Activated B cell treated with CpG ODN at 0.5 μM for 24 hours (primary cell): Measurements from ENCODE around the gene TSHZ2. TPM values are rescaled to one million over a fixed set of nuclear protein-coding genes. Genes with fewer than 3 reads are reported as not detected.
"Not testable (repeated sequence)": the region's sequence is repeated elsewhere in the genome, so short reads cannot be mapped to it uniquely, and the experiment has no call there.

Source experiments
- ATAC-seq: fragments of 200-7000 bp; cut with Tn5 transposase; one replicate; pipeline ENCODE4 v1.10.0; 2021; ENCODE audit warnings: low read depth, mild to moderate bottlenecking, moderate library complexity
- CTCF ChIA-PET: fragments of 350-600 bp; sonication (Branson Sonifier 250); formaldehyde crosslinking; loops from one replicate; lab custom pipeline; 2021; ENCODE audit warnings: antibody characterized with exemption; lab: Charles Lee
- POLR2A ChIA-PET: fragments of 350-600 bp; sonication (Branson Sonifier 250); formaldehyde crosslinking; loops from one replicate; lab custom pipeline; 2021; ENCODE audit warnings: antibody characterized with exemption; lab: Charles Lee
- DNase-seq: peaks from one replicate; pipeline ENCODE4 v3.0.0; 2022
- H3K27ac Mint-ChIP-seq: one replicate; pipeline ENCODE4 v1.8.0; 2020; ENCODE audit warnings: mixed read lengths
- H3K27me3 Mint-ChIP-seq: one replicate; pipeline ENCODE4 v1.8.0; 2021; ENCODE audit warnings: mixed read lengths
- H3K36me3 Mint-ChIP-seq: one replicate; pipeline ENCODE4 v1.8.0; 2021; ENCODE audit warnings: low read depth, mixed read lengths
- H3K4me1 Mint-ChIP-seq: one replicate; pipeline ENCODE4 v1.8.0; 2021; ENCODE audit warnings: mixed read lengths
- H3K4me3 Mint-ChIP-seq: one replicate; pipeline ENCODE4 v1.8.0; 2020; ENCODE audit warnings: mild to moderate bottlenecking, mixed read lengths
- H3K9me3 Mint-ChIP-seq: one replicate; pipeline ENCODE4 v1.8.0; 2020; ENCODE audit warnings: mixed read lengths
- intact Hi-C: fragments of 100-400 bp; cut with micrococcal nuclease; formaldehyde crosslinking; loops from one replicate; pipeline ENCODE4 v1.15.1; 2024
- total RNA-seq: library from RNA; stranded (reverse); gene quantifications from 2 replicates; pipeline ENCODE4 v1.2.3, GENCODE V29; 2022
- TF ChIP-seq, protein P1 (sequence below): fragments of 200-600 bp; IDR thresholded peaks from one replicate; pipeline ENCODE4 v1.8.0; 2022; ENCODE audit warnings: antibody characterized with exemption, mild to moderate bottlenecking

The TSHZ2 gene
- total RNA-seq, 1 donor from 2014 or later, result 1.7 TPM

DNA sequence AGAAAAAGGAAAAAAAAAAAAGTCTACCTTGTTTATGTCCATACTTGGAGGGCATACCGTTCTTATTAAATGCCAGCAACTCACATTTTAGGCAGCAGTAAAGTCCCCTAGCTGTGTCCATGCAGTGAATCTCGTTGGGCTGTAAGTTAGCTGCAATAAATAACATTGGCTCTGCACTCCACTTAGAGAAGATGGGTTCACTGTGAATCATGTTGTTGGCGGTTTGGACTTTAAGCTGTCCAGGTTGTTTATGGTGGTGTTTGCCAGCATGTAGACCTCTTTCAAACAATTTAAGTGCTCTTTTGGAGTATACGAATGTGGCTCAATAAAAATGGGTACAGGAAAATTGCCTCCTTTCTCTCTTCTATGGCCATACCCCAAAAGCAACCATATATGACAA, 494.1 kb downstream of the TSHZ2 start:
- TF ChIP-seq, protein P1, sequence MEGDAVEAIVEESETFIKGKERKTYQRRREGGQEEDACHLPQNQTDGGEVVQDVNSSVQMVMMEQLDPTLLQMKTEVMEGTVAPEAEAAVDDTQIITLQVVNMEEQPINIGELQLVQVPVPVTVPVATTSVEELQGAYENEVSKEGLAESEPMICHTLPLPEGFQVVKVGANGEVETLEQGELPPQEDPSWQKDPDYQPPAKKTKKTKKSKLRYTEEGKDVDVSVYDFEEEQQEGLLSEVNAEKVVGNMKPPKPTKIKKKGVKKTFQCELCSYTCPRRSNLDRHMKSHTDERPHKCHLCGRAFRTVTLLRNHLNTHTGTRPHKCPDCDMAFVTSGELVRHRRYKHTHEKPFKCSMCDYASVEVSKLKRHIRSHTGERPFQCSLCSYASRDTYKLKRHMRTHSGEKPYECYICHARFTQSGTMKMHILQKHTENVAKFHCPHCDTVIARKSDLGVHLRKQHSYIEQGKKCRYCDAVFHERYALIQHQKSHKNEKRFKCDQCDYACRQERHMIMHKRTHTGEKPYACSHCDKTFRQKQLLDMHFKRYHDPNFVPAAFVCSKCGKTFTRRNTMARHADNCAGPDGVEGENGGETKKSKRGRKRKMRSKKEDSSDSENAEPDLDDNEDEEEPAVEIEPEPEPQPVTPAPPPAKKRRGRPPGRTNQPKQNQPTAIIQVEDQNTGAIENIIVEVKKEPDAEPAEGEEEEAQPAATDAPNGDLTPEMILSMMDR, result no peak
- H3K4me1 Mint-ChIP-seq, result peaks cover 6% of the 10 kb centered on the region
- ATAC-seq (no peak), DNase-seq (no peak)
- H3K36me3 Mint-ChIP-seq, result no peaks in the 10 kb centered on the region
- no peak overlapping the region for H3K4me3 Mint-ChIP-seq
- ChIA-PET POLR2A (no interaction called here), CTCF (no interaction called here)
- peaks cover 4% of the 10 kb centered on the region for H3K27me3 Mint-ChIP-seq
- intact Hi-C loops, result no loop called here
- H3K27ac Mint-ChIP-seq, result no peak overlapping the region
- H3K9me3 Mint-ChIP-seq, result no peaks in the 10 kb centered on the region

GRCh38 chr20:53468587-53468986, 496.4 kb downstream of the TSHZ2 start:
- H3K27ac Mint-ChIP-seq, result no peak overlapping the region
- DNase-seq, result no peak

GRCh38 chr20:53472859-53473258, 500.7 kb downstream of the TSHZ2 start:
- H3K9me3 Mint-ChIP-seq, H3K4me1 Mint-ChIP-seq, ATAC-seq, DNase-seq, H3K27me3 Mint-ChIP-seq, intact Hi-C loops, H3K27ac Mint-ChIP-seq, H3K4me3 Mint-ChIP-seq, H3K36me3 Mint-ChIP-seq, CTCF ChIA-PET, POLR2A ChIA-PET: not testable (repeated sequence)

More at GRCh38 chr20:53468587-53468986, 496.4 kb downstream of the TSHZ2 start:
- intact Hi-C loops, result no loop called here
- TF ChIP-seq, protein P1, result no peak
- H3K4me3 Mint-ChIP-seq, result no peak overlapping the region
- H3K27me3 Mint-ChIP-seq, result peaks cover 7% of the 10 kb centered on the region
- ChIA-PET POLR2A (no interaction called here), CTCF (no interaction called here)
- ATAC-seq, result no peak
- no peaks in the 10 kb centered on the region for H3K9me3 Mint-ChIP-seq
- H3K4me1 Mint-ChIP-seq, result peaks cover 6% of the 10 kb centered on the region
- H3K36me3 Mint-ChIP-seq, result no peaks in the 10 kb centered on the region

GRCh38 chr20:53480913-53481312, 508.8 kb downstream of the TSHZ2 start:
- Mint-ChIP-seq H3K36me3 (no peaks in the 10 kb centered on the region), H3K27ac (no peak overlapping the region), H3K4me3 (no peak overlapping the region), H3K27me3 (no peaks in the 10 kb centered on the region), H3K9me3 (peaks cover 4% of the 10 kb centered on the region), H3K4me1 (no peaks in the 10 kb centered on the region)
- ATAC-seq, result no peak
- TF ChIP-seq, protein P1, result no peak
- DNase-seq, result no peak
- intact Hi-C loops, result no loop called here
- ChIA-PET POLR2A (interaction anchor here (0.6 kb wide), 1 partner anchor 73 kb away, joined by 3 read pairs; no protein-coding TSS in a partner anchor), CTCF (no interaction called here)

DNA sequence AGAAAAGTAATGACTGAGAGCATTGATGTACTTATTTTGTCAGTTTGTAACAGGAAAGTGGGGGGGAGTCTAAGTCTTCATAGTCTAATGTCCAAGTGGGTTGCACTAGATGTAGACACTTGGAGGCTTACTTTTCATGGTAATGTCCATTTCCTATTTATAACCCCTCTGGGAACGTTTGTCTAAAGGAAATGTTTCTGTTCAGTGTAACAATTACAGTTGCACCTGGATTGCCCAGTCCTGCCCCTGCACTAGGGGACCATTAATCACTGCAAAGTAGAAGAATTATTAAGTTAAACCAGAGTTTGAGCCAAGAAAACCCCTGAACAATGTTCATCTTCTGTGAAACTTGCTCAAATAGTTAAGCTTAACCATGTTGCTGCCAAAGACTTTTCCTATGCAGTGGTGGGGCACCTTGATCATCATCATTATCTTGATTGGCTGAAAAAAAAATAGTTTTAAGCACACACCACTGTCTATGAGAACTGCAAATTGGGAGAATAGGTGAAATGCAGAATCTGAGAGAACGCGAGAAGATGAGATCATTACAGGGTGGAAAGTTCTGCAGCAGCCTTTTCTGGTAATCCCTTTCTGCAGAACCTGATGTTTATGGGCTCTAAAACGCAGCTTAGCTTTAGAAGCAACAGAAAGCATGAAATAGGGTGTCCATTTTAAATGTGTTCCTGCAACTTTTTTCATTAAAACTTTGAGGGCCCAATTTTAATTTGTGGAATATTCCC, 515.5 kb downstream of the TSHZ2 start:
- no peaks in the 10 kb centered on the region for H3K4me1 Mint-ChIP-seq
- TF ChIP-seq, protein P1, result no peak
- H3K36me3 Mint-ChIP-seq, result no peaks in the 10 kb centered on the region
- no peak overlapping the region for H3K4me3 Mint-ChIP-seq
- H3K27me3 Mint-ChIP-seq, result peaks cover 2% of the 10 kb centered on the region
- POLR2A ChIA-PET, result no interaction called here
- H3K27ac Mint-ChIP-seq, result no peak overlapping the region
- intact Hi-C loops, result no loop called here
- H3K9me3 Mint-ChIP-seq, result peaks cover 4% of the 10 kb centered on the region
- CTCF ChIA-PET, result no interaction called here
- no peak for DNase-seq
- ATAC-seq, result no peak
